Common myeloid progenitor, CD34-positive (primary cell): Measurements from ENCODE around the gene ADCYAP1R1.

Experiments
- CTCF ChIA-PET: fragments of 350-600 bp; sonication (Branson Sonifier 250); formaldehyde crosslinking; loops from one replicate; lab custom pipeline; 2021; ENCODE audit warnings: antibody characterized with exemption; lab: Charles Lee
- POLR2A ChIA-PET: fragments of 350-600 bp; sonication (Branson Sonifier 250); formaldehyde crosslinking; loops from one replicate; lab custom pipeline; 2021; ENCODE audit warnings: antibody characterized with exemption; lab: Charles Lee
- DNase-seq, 3 donors: peaks; one replicate each; pipeline versions ENCODE4 v3.0.0 to v3.0.0-alpha.2; 2013
- H3K27ac ChIP-seq, 2 experiments: 1 replicate in 1 of 2; 2 replicates in 1 of 2; pipeline ENCODE4 v1.7.0; 2013; ENCODE audit warnings: inconsistent platforms in 2 of 2, low read length in 2 of 2, mild to moderate bottlenecking in 2 of 2, low read depth in 1 of 2, moderate library complexity in 1 of 2; ENCODE audit not compliant: severe bottlenecking in 2 of 2, insufficient read depth in 1 of 2, poor library complexity in 1 of 2
- H3K27me3 ChIP-seq, 5 experiments: replicated peaks in 2 of 5; 1 replicate in 3 of 5; 2 replicates in 2 of 5; pipeline versions ENCODE4 v1.6.1 to v1.7.0; 2013; ENCODE audit warnings: low read length in 4 of 5, mild to moderate bottlenecking in 2 of 5, moderate library complexity in 2 of 5, inconsistent platforms in 1 of 5; ENCODE audit not compliant: insufficient read depth in 5 of 5, control insufficient read depth in 4 of 5
- H3K36me3 ChIP-seq, 4 experiments: 1 replicate in 2 of 4; 2 replicates in 2 of 4; pipeline versions ENCODE4 v1.6.1 to v1.7.0; 2013; ENCODE audit warnings: low read length in 3 of 4, control low read depth in 1 of 4, mild to moderate bottlenecking in 1 of 4; ENCODE audit not compliant: control insufficient read depth in 4 of 4, insufficient read depth in 4 of 4
- H3K4me1 ChIP-seq, 4 experiments: 1 replicate in 3 of 4; 2 replicates in 1 of 4; pipeline versions ENCODE4 v1.6.1 to v1.7.1; 2013; ENCODE audit warnings: low read length in 3 of 4, mild to moderate bottlenecking in 3 of 4, control low read depth in 1 of 4, inconsistent platforms in 1 of 4, moderate library complexity in 1 of 4; ENCODE audit not compliant: control insufficient read depth in 4 of 4, insufficient read depth in 4 of 4; ENCODE audit errors: control extremely low read depth in 1 of 4
- H3K4me3 ChIP-seq, 7 experiments: 1 replicate in 4 of 7; 2 replicates in 3 of 7; pipeline versions ENCODE4 v1.5.1 to v1.7.0; 2013; ENCODE audit warnings: mild to moderate bottlenecking in 7 of 7, low read length in 6 of 7, moderate library complexity in 6 of 7, inconsistent platforms in 2 of 7, low read depth in 2 of 7, control low read depth in 1 of 7; ENCODE audit not compliant: insufficient read depth in 4 of 7, control insufficient read depth in 1 of 7; ENCODE audit errors: extremely low read depth in 1 of 7
- H3K9me3 ChIP-seq, 5 experiments: 1 replicate in 4 of 5; 2 replicates in 1 of 5; pipeline versions ENCODE4 v1.6.1 to v1.7.1; 2013; ENCODE audit warnings: low read length in 4 of 5, mild to moderate bottlenecking in 2 of 5, inconsistent platforms in 1 of 5, low read depth in 1 of 5, moderate library complexity in 1 of 5; ENCODE audit not compliant: control insufficient read depth in 4 of 5, insufficient read depth in 2 of 5; ENCODE audit errors: control extremely low read depth in 1 of 5
- WGBS: methylation state at CpG from one replicate; pipeline ENCODE4 v1.1.5; 2013; ENCODE audit not compliant: insufficient coverage; 5-methylcytosine and 5-hydroxymethylcytosine counted together

ADCYAP1R1 gene

GRCh38 chr7:31036924-31037323 is 15.2 kb upstream of the ADCYAP1R1 start:
- DNase-seq: no peak
- CTCF ChIA-PET: interaction anchor here (1.5 kb wide), 1 partner anchor 21 kb away, joined by 4 read pairs; no protein-coding TSS in a partner anchor
- WGBS: 97% methylated on average over 3 of the region's 3 CpGs
- no peaks in the 10 kb centered on the region for H3K4me1 ChIP-seq
- no peak overlapping the region for H3K4me3 ChIP-seq
- peaks cover 5 to 46% (median 22%) of the 10 kb centered on the region in 5 experiments for H3K27me3 ChIP-seq
- H3K27ac ChIP-seq: no peak overlapping the region
- peaks cover 0 to under 1% (median 0%) of the 10 kb centered on the region in 5 experiments for H3K9me3 ChIP-seq
- POLR2A ChIA-PET: no interaction called here
- H3K36me3 ChIP-seq: no peaks in the 10 kb centered on the region

GRCh38 chr7:31043051-31043471 is 9.0 kb upstream of the ADCYAP1R1 start:
- DNase-seq: no peak
- peaks cover 11 to 54% (median 24%) of the 10 kb centered on the region in 5 experiments for H3K27me3 ChIP-seq
- H3K27ac ChIP-seq: no peak overlapping the region
- H3K36me3 ChIP-seq: no peaks in the 10 kb centered on the region
- POLR2A ChIA-PET: no interaction called here
- no peak overlapping the region for H3K4me3 ChIP-seq
- CTCF ChIA-PET: interaction anchor here (0.9 to 1.1 kb wide), 2 partner anchors 12 to 60 kb away, joined by 3 read pairs; no protein-coding TSS in a partner anchor
- WGBS: 40% methylated on average over 8 of the region's 9 CpGs
- peaks cover 0 to 1% (median 0%) of the 10 kb centered on the region in 5 experiments for H3K9me3 ChIP-seq
- no peaks in the 10 kb centered on the region for H3K4me1 ChIP-seq

- peaks cover 0 to 1% (median 0%) of the 10 kb centered on the region in 5 experiments for H3K9me3 ChIP-seq
- ChIA-PET POLR2A (no interaction called here), CTCF (interaction anchor here (0.6 kb wide), 1 partner anchor 16 kb away, joined by 3 read pairs; no protein-coding TSS in a partner anchor)
- H3K27ac ChIP-seq: no peak overlapping the region
- H3K36me3 ChIP-seq: no peaks in the 10 kb centered on the region
- H3K27me3 ChIP-seq: peaks cover 8 to 57% (median 26%) of the 10 kb centered on the region in 5 experiments
- H3K4me1 ChIP-seq: no peaks in the 10 kb centered on the region
- 66% methylated on average over 4 of the region's 5 CpGs for WGBS
- H3K4me3 ChIP-seq: no peak overlapping the region
- DNase-seq: no peak
These were observed 7.6 kb upstream of the ADCYAP1R1 start for GRCh38 chr7:31044529-31044928.

GRCh38 chr7:31046723-31047122 is 5.4 kb upstream of the ADCYAP1R1 start:
- POLR2A ChIA-PET: no interaction called here
- Histone ChIP-seq H3K27ac (no peak overlapping the region), H3K4me1 (no peaks in the 10 kb centered on the region), H3K4me3 (no peak overlapping the region), H3K9me3 (peaks cover 0 to 1% (median 0%) of the 10 kb centered on the region in 5 experiments), H3K27me3 (peaks cover 6 to 61% (median 28%) of the 10 kb centered on the region in 5 experiments), H3K36me3 (no peaks in the 10 kb centered on the region)
- DNase-seq: no peak
- CTCF ChIA-PET: interaction anchor here (0.7 kb wide), 1 partner anchor 38 kb away, joined by 4 read pairs; no protein-coding TSS in a partner anchor
- WGBS: 100% methylated on average over 4 of the region's 5 CpGs

- WGBS: 86% methylated on average over 8 of the region's 9 CpGs
- Histone ChIP-seq H3K9me3 (no peaks in the 10 kb centered on the region), H3K4me3 (no peak overlapping the region), H3K27ac (no peak overlapping the region), H3K27me3 (peaks cover 1 to 61% (median 29%) of the 10 kb centered on the region in 5 experiments), H3K4me1 (peaks cover 0 to 4% (median 2%) of the 10 kb centered on the region in 4 experiments), H3K36me3 (no peaks in the 10 kb centered on the region)
- ChIA-PET POLR2A (no interaction called here), CTCF (no interaction called here)
- no peak for DNase-seq
These were observed 4.6 kb upstream of the ADCYAP1R1 start for GRCh38 chr7:31047313-31048146.

- DNase-seq: no peak
- CTCF ChIA-PET: no interaction called here
- H3K4me3 ChIP-seq: no peak overlapping the region
- peaks cover 0 to 63% (median 34%) of the 10 kb centered on the region in 5 experiments for H3K27me3 ChIP-seq
- H3K36me3 ChIP-seq: no peaks in the 10 kb centered on the region
- no peaks in the 10 kb centered on the region for H3K9me3 ChIP-seq
- WGBS: 96% methylated on average over 6 of the region's 12 CpGs
- H3K27ac ChIP-seq: no peak overlapping the region
- peaks cover 0 to 9% (median 4%) of the 10 kb centered on the region in 4 experiments for H3K4me1 ChIP-seq
- POLR2A ChIA-PET: no interaction called here
These were observed 2.9 kb upstream of the ADCYAP1R1 start for GRCh38 chr7:31049005-31049765.
